Smooth muscle cell (in vitro differentiated cells): ENCODE data around the gene SDK1. TPM values are rescaled to one million over a fixed set of nuclear protein-coding genes. Genes with fewer than 3 reads are reported as not detected.

Source experiments
- DNase-seq: peaks from one replicate; lab custom pipeline; 2025; ENCODE audit not compliant: unreplicated experiment; lab: John Stamatoyannopoulos, UW
- H2AFZ ChIP-seq: fragments of 200-600 bp; sonication (generic); 2 replicates; pipeline ENCODE4 v1.6.0; 2016; ENCODE audit warnings: antibody characterized with exemption, low read depth, mild to moderate bottlenecking
- H3F3A ChIP-seq: fragments of 200-600 bp; sonication (generic); 2 replicates; pipeline ENCODE4 v1.6.0; 2017; ENCODE audit warnings: antibody characterized with exemption, low read depth
- H3K27ac ChIP-seq: fragments of 200-600 bp; sonication (generic); 2 replicates; pipeline ENCODE4 v1.5.1; 2016; ENCODE audit warnings: low read depth, mild to moderate bottlenecking
- H3K27me3 ChIP-seq: fragments of 200-600 bp; sonication (generic); 2 replicates; pipeline ENCODE4 v1.6.1; 2016; ENCODE audit warnings: low read depth, mild to moderate bottlenecking
- H3K36me3 ChIP-seq: fragments of 200-600 bp; sonication (generic); 2 replicates; pipeline ENCODE4 v1.5.1; 2016; ENCODE audit warnings: low read depth
- H3K4me1 ChIP-seq: fragments of 200-600 bp; sonication (generic); 2 replicates; pipeline ENCODE4 v1.5.1; 2016; ENCODE audit warnings: low read depth
- H3K4me2 ChIP-seq: fragments of 200-600 bp; sonication (generic); 2 replicates; pipeline ENCODE4 v1.6.0; 2016; ENCODE audit warnings: mild to moderate bottlenecking
- H3K4me3 ChIP-seq: fragments of 200-600 bp; sonication (generic); 2 replicates; pipeline ENCODE4 v1.5.1; 2016; ENCODE audit warnings: mild to moderate bottlenecking
- H3K79me2 ChIP-seq: fragments of 200-600 bp; sonication (generic); 2 replicates; pipeline ENCODE4 v1.6.0; 2016; ENCODE audit warnings: low read depth, mild to moderate bottlenecking
- H3K9ac ChIP-seq: fragments of 200-600 bp; sonication (generic); 2 replicates; pipeline ENCODE4 v1.6.0; 2016; ENCODE audit warnings: low read depth
- H3K9me3 ChIP-seq: fragments of 200-600 bp; sonication (generic); replicated peaks from 2 replicates; pipeline ENCODE4 v1.5.1; 2016; ENCODE audit warnings: low read depth
- H4K20me1 ChIP-seq: fragments of 200-600 bp; sonication (generic); 2 replicates; pipeline ENCODE4 v1.6.0; 2016; ENCODE audit warnings: low read depth
- CTCF ChIP-seq: fragments of 200-600 bp; sonication (generic); IDR thresholded peaks from 2 replicates; pipeline ENCODE4 v1.5.1; 2017; ENCODE audit warnings: borderline replicate concordance, mild to moderate bottlenecking, antibody characterized with exemption; ENCODE audit not compliant: insufficient read depth, poor library complexity, severe bottlenecking
- WGBS: methylation state at CpG from one replicate; pipeline ENCODE4 v1.1.7; 2016; ENCODE audit warnings: low lambda C conversion rate; 5-methylcytosine and 5-hydroxymethylcytosine counted together
- polyA plus RNA-seq: library from polyadenylated mRNA; unstranded; fragments of >200 nt; fragmentation: Nextera tagmentation; extraction: Ambion mirVana; gene quantifications from 2 replicates; pipeline ENCODE4 v1.2.1, GENCODE V29; 2016
- total RNA-seq: library from RNA; depleted of rRNA; stranded (reverse); fragments of >200 nt; gene quantifications from 2 replicates; pipeline ENCODE4 v1.2.3, GENCODE V29; 2014

SDK1 gene
- total and polyA plus RNA-seq, 2 experiments from 2014 or later: 1.1 to 2.5 TPM

GRCh38 chr7:4037308-4037707, 736.3 kb downstream of the SDK1 start:
- Histone ChIP-seq H3K27me3 (no peaks in the 10 kb centered on the region), H4K20me1 (no peaks in the 10 kb centered on the region), H3K9me3 (no peaks in the 10 kb centered on the region), H3K79me2 (no peaks in the 10 kb centered on the region), H3F3A (no peaks in the 10 kb centered on the region), H3K9ac (no peak overlapping the region), H3K36me3 (no peaks in the 10 kb centered on the region), H3K4me3 (no peak overlapping the region), H3K4me2 (no peak overlapping the region), H3K27ac (no peak overlapping the region), H3K4me1 (no peaks in the 10 kb centered on the region), H2AFZ (no peak overlapping the region)
- TF ChIP-seq CTCF: no peak
- WGBS: 97% methylated on average over 4 of the region's 4 CpGs
- no peak for DNase-seq

GRCh38 chr7:4037877-4038276, 736.8 kb downstream of the SDK1 start:
- Histone ChIP-seq H3K27ac (no peak overlapping the region), H3K4me2 (no peak overlapping the region), H3K4me3 (no peak overlapping the region), H3K27me3 (no peaks in the 10 kb centered on the region), H2AFZ (no peak overlapping the region), H3K9me3 (no peaks in the 10 kb centered on the region), H3K4me1 (no peaks in the 10 kb centered on the region), H4K20me1 (no peaks in the 10 kb centered on the region), H3F3A (no peaks in the 10 kb centered on the region), H3K79me2 (no peaks in the 10 kb centered on the region), H3K36me3 (no peaks in the 10 kb centered on the region), H3K9ac (no peak overlapping the region)
- TF ChIP-seq CTCF: no peak
- WGBS: 92% methylated on average over 4 of the region's 4 CpGs
- DNase-seq: no peak

GRCh38 chr7:4040109-4040928, 739.3 kb downstream of the SDK1 start:
- Histone ChIP-seq H3K27ac (no peak overlapping the region), H2AFZ (no peak overlapping the region), H3K4me1 (no peaks in the 10 kb centered on the region), H3K9ac (no peak overlapping the region), H4K20me1 (no peaks in the 10 kb centered on the region), H3K4me2 (no peak overlapping the region), H3K36me3 (no peaks in the 10 kb centered on the region), H3F3A (no peaks in the 10 kb centered on the region), H3K79me2 (no peaks in the 10 kb centered on the region), H3K9me3 (no peaks in the 10 kb centered on the region), H3K27me3 (no peaks in the 10 kb centered on the region), H3K4me3 (no peak overlapping the region)
- no peak for TF ChIP-seq CTCF
- 85% methylated on average over 20 of the region's 20 CpGs for WGBS
- DNase-seq: no peak
